HepG2 (cell line): ENCODE results near the gene GABRA1. TPM values are rescaled to one million over a fixed set of nuclear protein-coding genes. Genes with fewer than 3 reads are reported as not detected.

Experiments
- ATAC-seq: fragments of 200-7000 bp; cut with Tn5 transposase; 3 replicates; pipeline ENCODE4 v1.9.1; 2020; ENCODE audit warnings: mild to moderate bottlenecking, moderate library complexity
- BruUV-seq: library from RNA; stranded (reverse); fragments of 400-500 nt; replicated peaks from 2 replicates; lab custom pipeline; 2021; lab: Mats Ljungman, UMichigan
- CTCF ChIA-PET: fragments of 300-600 bp; formaldehyde crosslinking; extraction: SDS; loops from one replicate; lab custom pipeline; 2021; ENCODE audit warnings: low total read pairs, inconsistent platforms, low intra/inter-chr PET ratio; lab: Yijun Ruan, JAX
- POLR2A ChIA-PET: fragments of 350-600 bp; sonication (Branson Sonifier 250); formaldehyde crosslinking; loops from one replicate; lab custom pipeline; 2020; ENCODE audit warnings: antibody characterized with exemption, inconsistent platforms; lab: Yijun Ruan, JAX
- DNase-seq: peaks from one replicate; pipeline ENCODE4 v3.0.0-alpha.2; 2015; ENCODE audit warnings: low spot score
- FAIRE-seq: peaks from 3 replicates; lab custom pipeline; 2011; peaks lifted over from hg19 to GRCh38; lab: Jason Lieb, UNC
- H2AFZ ChIP-seq: one replicate; pipeline ENCODE4 v1.6.1; 2011; ENCODE audit warnings: low read length, inconsistent platforms
- H3K27ac ChIP-seq: fragments of 300-600 bp; 3 replicates; pipeline ENCODE4 v1.8.0; 2011; ENCODE audit warnings: mixed run types, mild to moderate bottlenecking, mixed read lengths, low read length, inconsistent platforms; ENCODE audit not compliant: insufficient read depth; ENCODE audit errors: extremely low read length
- H3K27me3 ChIP-seq, 2 experiments: fragments of 200-600 bp in 1 of 2; 2 replicates in 1 of 2; 3 replicates in 1 of 2; pipeline versions ENCODE4 v1.6.0 to v1.8.0; 2011; ENCODE audit warnings: low read length in 2 of 2, mild to moderate bottlenecking in 2 of 2, moderate library complexity in 2 of 2, inconsistent platforms in 1 of 2; ENCODE audit not compliant: insufficient read depth in 2 of 2, control insufficient read depth in 1 of 2
- H3K36me3 ChIP-seq, 2 experiments: fragments of 200-600 bp in 1 of 2; replicated peaks in 1 of 2; 2 replicates in 1 of 2; 3 replicates in 1 of 2; pipeline versions ENCODE4 v1.5.1 to v1.8.0; 2011; ENCODE audit warnings: low read length in 2 of 2, inconsistent platforms in 1 of 2; ENCODE audit not compliant: insufficient read depth in 2 of 2, control insufficient read depth in 1 of 2
- H3K4me1 ChIP-seq: 2 replicates; pipeline ENCODE4 v1.5.1; 2012; ENCODE audit warnings: low read length, inconsistent platforms; ENCODE audit not compliant: insufficient read depth
- H3K4me2 ChIP-seq: 2 replicates; pipeline ENCODE4 v1.6.0; 2011; ENCODE audit warnings: low read depth, low read length, inconsistent platforms
- H3K4me3 ChIP-seq, 3 experiments: fragments of 200-600 bp in 1 of 3; sonication (generic), shearing (Covaris generic) in 1 of 3; replicated peaks in 1 of 3; 2 replicates each; pipeline ENCODE4 v1.5.1; 2011 to 2016; ENCODE audit warnings: low read length in 3 of 3, inconsistent platforms in 2 of 3, low read depth in 2 of 3, mild to moderate bottlenecking in 2 of 3, control low read depth in 1 of 3, mixed read lengths in 1 of 3; ENCODE audit not compliant: insufficient read depth in 1 of 3
- H3K79me2 ChIP-seq: one replicate; pipeline ENCODE4 v1.6.1; 2011; ENCODE audit warnings: low read length, inconsistent platforms; ENCODE audit not compliant: insufficient read depth
- H3K9ac ChIP-seq: 2 replicates; pipeline ENCODE4 v1.6.0; 2011; ENCODE audit warnings: mild to moderate bottlenecking, low read depth, low read length, inconsistent platforms; ENCODE audit not compliant: insufficient read depth
- H3K9me3 ChIP-seq: 2 replicates; pipeline ENCODE4 v1.5.1; 2012; ENCODE audit warnings: mild to moderate bottlenecking, low read length
- H4K20me1 ChIP-seq: 2 replicates; pipeline ENCODE4 v1.6.0; 2011; ENCODE audit warnings: inconsistent platforms, mild to moderate bottlenecking, low read length, moderate library complexity; ENCODE audit not compliant: insufficient read depth
- ASH2L ChIP-seq: fragments of 300-600, 200-600 bp; sonication (generic); IDR thresholded peaks from 2 replicates; pipeline ENCODE4 v1.7.0; 2017; ENCODE audit warnings: low read depth, mild to moderate bottlenecking, moderate library complexity, mixed read lengths, low read length; ENCODE audit not compliant: insufficient read length
- CBFB ChIP-seq: sonication (generic); formaldehyde crosslinking; IDR thresholded peaks from 2 replicates; pipeline ENCODE4 v1.4.0; 2020; ENCODE audit warnings: missing genetic modification reagents
- CEBPZ ChIP-seq: IDR thresholded peaks from 2 replicates; pipeline ENCODE4 v1.6.1; 2012; ENCODE audit warnings: low read length, improper control_type of control experiment
- ELF3 ChIP-seq: IDR thresholded peaks from 2 replicates; pipeline ENCODE4 v1.6.1; 2016; ENCODE audit warnings: missing genetic modification reagents, missing compliant biosample characterization
- HNRNPH1 ChIP-seq: fragments of 200-400 bp; formaldehyde crosslinking; optimal IDR thresholded peaks from 2 replicates; pipeline ENCODE3; 2017; ENCODE audit warnings: mild to moderate bottlenecking, low read depth, low read length
- NFE2L2 ChIP-seq: fragments of 150-350 bp; IDR thresholded peaks from 2 replicates; pipeline ENCODE4 v1.6.1; 2014; ENCODE audit warnings: low read length
- ZNF225 ChIP-seq: sonication (generic); formaldehyde crosslinking; IDR thresholded peaks from 2 replicates; pipeline ENCODE4 v1.4.0; 2020; ENCODE audit warnings: mild to moderate bottlenecking, missing genetic modification reagents
- ZNF468 ChIP-seq: sonication (generic); formaldehyde crosslinking; IDR thresholded peaks from 2 replicates; pipeline ENCODE4 v1.8.0; 2022; ENCODE audit warnings: mild to moderate bottlenecking, moderate library complexity, missing genetic modification reagents
- ZNF670 ChIP-seq: sonication (generic); formaldehyde crosslinking; IDR thresholded peaks from 2 replicates; pipeline ENCODE4 v1.8.0; 2022; ENCODE audit warnings: mild to moderate bottlenecking, missing genetic modification reagents, borderline replicate concordance
- ZNF761 ChIP-seq: sonication (generic); formaldehyde crosslinking; conservative IDR thresholded peaks from 2 replicates; pipeline ENCODE4 v1.4.0; 2020; ENCODE audit warnings: mild to moderate bottlenecking, missing genetic modification reagents
- ZNF883 ChIP-seq: sonication (generic); formaldehyde crosslinking; IDR thresholded peaks from 2 replicates; pipeline ENCODE4 v1.5.1; 2020; ENCODE audit warnings: mild to moderate bottlenecking, missing genetic modification reagents; ENCODE audit errors: not compliant biosample characterization
- WGBS: methylation state at CpG from one replicate; pipeline ENCODE4 v1.1.6; 2017; ENCODE audit warnings: low lambda C conversion rate; 5-methylcytosine and 5-hydroxymethylcytosine counted together
- in situ Hi-C: cut with HindIII; loops from 2 replicates; pipeline ENCODE4 v1.10.0; 2017; ENCODE audit warnings: low pct_unique_long_range_greater_than_20kb; ENCODE audit not compliant: extremely low pct_ligation_motif_present
- intact Hi-C: fragments of 100-400 bp; cut with micrococcal nuclease; formaldehyde crosslinking; loops from one replicate; pipeline ENCODE4 v1.10.0; 2022; ENCODE audit not compliant: unreplicated experiment
- polyA plus RNA-seq, 8 experiments: library from polyadenylated mRNA; depleted of rRNA in 3 of 8; stranded (reverse) in 7 of 8; unstranded in 1 of 8; fragments of >200 nt; fragmentation: Illumina TruSeq in 4 of 8; extraction: Trizol in 4 of 8; gene quantifications; 2 replicates each; pipeline versions ENCODE4 v1.2.1 to v1.2.3, GENCODE V29; 2011 to 2016; ENCODE audit warnings: low read depth in 4 of 8, missing spikeins in 1 of 8, mixed read lengths in 1 of 8; ENCODE audit not compliant: insufficient read depth in 1 of 8
- total RNA-seq, 5 experiments: library from RNA; depleted of rRNA; stranded (reverse); fragments of >200 nt; fragmentation: Illumina TruSeq; extraction: Trizol; gene quantifications; 2 replicates each; pipeline ENCODE4 v1.2.3, GENCODE V29; 2016; ENCODE audit warnings: low read depth in 1 of 5
- TF ChIP-seq, protein P1 (sequence below): fragments of 450-650 bp; IDR thresholded peaks from 2 replicates; pipeline ENCODE4 v1.6.1; 2016

The GABRA1 gene
- total and polyA plus RNA-seq, 2 of the 13 experiments (the other 11 are each of a cell fraction or from before 2014, with no cell fraction given), result not detected

DNA sequence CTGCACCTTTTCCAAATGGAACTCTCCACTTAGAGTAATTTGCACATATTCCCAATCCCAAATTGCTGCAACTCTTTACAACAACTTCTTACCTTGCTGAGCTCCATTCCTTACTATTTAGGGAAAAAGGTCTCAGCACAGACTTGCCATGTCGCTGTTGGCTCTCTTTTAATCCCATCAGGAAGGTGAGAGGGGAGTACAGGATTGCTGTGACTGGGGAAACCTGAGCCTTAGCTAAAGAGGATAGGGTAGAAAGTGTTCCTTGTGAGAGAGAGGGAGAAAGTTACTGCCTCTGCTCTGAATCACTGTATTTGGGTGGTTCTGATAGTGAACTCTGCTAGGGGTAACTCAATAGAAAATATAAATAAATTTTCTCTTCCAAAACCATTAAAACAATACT is 43.7 kb upstream of the GABRA1 start:
- H3K27ac ChIP-seq, result no peak overlapping the region
- intact Hi-C loops (no loop called here), in situ Hi-C loops (no loop called here)
- no peaks in the 10 kb centered on the region for H3K27me3 ChIP-seq
- no peak for FAIRE-seq
- no peaks in the 10 kb centered on the region for H3K79me2 ChIP-seq
- H3K4me1 ChIP-seq, result no peaks in the 10 kb centered on the region
- 0% methylated on average over 1 of the region's 1 CpG for WGBS
- ChIA-PET CTCF (no interaction called here), POLR2A (no interaction called here)
- no peaks in the 10 kb centered on the region for H3K36me3 ChIP-seq
- no peak for ATAC-seq
- BruUV-seq, result no TSS peak
- no peak overlapping the region for H2AFZ ChIP-seq
- no peak overlapping the region for H3K4me3 ChIP-seq
- H3K4me2 ChIP-seq, result no peak overlapping the region
- DNase-seq, result no peak
- no peaks in the 10 kb centered on the region for H3K9me3 ChIP-seq
- H3K9ac ChIP-seq, result no peak overlapping the region
- H4K20me1 ChIP-seq, result no peaks in the 10 kb centered on the region
- TF ChIP-seq ZNF225 (CRISPR knock-in tag) (no peak), CBFB (CRISPR knock-in tag) (no peak), ZNF883 (no peak), ELF3 (CRISPR knock-in tag) (no peak), ZNF670 (no peak), CEBPZ (no peak), HNRNPH1 (no peak), NFE2L2 (no peak), ASH2L (no peak), ZNF761 (CRISPR knock-in tag) (no peak), ZNF468 (CRISPR knock-in tag) (no peak)
- TF ChIP-seq, protein P1, sequence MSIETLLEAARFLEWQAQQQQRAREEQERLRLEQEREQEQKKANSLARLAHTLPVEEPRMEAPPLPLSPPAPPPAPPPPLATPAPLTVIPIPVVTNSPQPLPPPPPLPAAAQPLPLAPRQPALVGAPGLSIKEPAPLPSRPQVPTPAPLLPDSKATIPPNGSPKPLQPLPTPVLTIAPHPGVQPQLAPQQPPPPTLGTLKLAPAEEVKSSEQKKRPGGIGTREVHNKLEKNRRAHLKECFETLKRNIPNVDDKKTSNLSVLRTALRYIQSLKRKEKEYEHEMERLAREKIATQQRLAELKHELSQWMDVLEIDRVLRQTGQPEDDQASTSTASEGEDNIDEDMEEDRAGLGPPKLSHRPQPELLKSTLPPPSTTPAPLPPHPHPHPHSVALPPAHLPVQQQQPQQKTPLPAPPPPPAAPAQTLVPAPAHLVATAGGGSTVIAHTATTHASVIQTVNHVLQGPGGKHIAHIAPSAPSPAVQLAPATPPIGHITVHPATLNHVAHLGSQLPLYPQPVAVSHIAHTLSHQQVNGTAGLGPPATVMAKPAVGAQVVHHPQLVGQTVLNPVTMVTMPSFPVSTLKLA, result no peak
